ENCODE data around the gene KANSL2.
A peak's percentile ranks its signal among the peaks of the same experiment; 100 is the strongest.
"Not testable (repeated sequence)": the region's sequence is repeated elsewhere in the genome, so short reads cannot be mapped to it uniquely, and the experiment has no call there.

The KANSL2 gene, protein sequence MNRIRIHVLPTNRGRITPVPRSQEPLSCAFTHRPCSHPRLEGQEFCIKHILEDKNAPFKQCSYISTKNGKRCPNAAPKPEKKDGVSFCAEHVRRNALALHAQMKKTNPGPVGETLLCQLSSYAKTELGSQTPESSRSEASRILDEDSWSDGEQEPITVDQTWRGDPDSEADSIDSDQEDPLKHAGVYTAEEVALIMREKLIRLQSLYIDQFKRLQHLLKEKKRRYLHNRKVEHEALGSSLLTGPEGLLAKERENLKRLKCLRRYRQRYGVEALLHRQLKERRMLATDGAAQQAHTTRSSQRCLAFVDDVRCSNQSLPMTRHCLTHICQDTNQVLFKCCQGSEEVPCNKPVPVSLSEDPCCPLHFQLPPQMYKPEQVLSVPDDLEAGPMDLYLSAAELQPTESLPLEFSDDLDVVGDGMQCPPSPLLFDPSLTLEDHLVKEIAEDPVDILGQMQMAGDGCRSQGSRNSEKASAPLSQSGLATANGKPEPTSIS

GRCh38 chr12:48681710-48682532 lies at the start of gene KANSL2:
Gene KANSL2, minus strand, starts transcription at chr12:48682238. Its CDS starts 606 bp downstream, at chr12:48681632.
- DNase-seq (ENCODE audit: low read depth) = peak; percentile 96
- no peak for TF ChIP-seq CTCF (IDR thresholded peaks at IDR 0.05; ENCODE audit: low read depth, low read length, missing control alignments)
- H3K4me3 ChIP-seq (ENCODE audit: low read depth, low read length) = peak within 1 kb of the TSS; percentile 82

- DNase-seq (ENCODE audit: low read depth) = no peak
- no peak overlapping the region for H3K4me3 ChIP-seq (ENCODE audit: low read depth, low read length)
- no peak for TF ChIP-seq CTCF (IDR thresholded peaks at IDR 0.05; ENCODE audit: low read depth, low read length, missing control alignments)
These were observed 46.8 kb upstream of the KANSL2 start for GRCh38 chr12:48728807-48729206.

GRCh38 chr12:48720737-48721136 lies 38.7 kb upstream of the KANSL2 start:
- not testable (repeated sequence) for DNase-seq (ENCODE audit: low read depth); H3K4me3 ChIP-seq (ENCODE audit: low read depth, low read length)

DNA sequence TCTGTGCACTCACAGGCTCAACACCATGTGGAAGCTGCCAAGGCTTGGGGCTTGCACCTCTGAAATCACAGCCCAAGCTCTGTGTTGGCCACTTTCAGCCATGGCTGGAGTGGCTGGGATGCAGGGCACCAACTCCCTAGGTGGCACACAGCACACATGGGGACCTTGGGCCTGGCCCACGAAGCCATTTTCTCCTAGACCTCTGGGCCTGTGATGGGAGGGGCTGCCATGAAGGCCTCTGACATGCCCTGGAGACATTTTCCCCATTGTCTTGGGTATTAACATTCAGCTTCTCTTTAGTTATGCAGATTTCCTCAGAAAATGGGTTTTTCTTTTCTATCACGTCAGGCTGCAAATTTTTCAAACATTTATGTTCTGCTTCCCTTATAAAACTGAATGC lies 38.1 kb upstream of the KANSL2 start:
- not testable (repeated sequence) for DNase-seq (ENCODE audit: low read depth); H3K4me3 ChIP-seq (ENCODE audit: low read depth, low read length)

DNA sequence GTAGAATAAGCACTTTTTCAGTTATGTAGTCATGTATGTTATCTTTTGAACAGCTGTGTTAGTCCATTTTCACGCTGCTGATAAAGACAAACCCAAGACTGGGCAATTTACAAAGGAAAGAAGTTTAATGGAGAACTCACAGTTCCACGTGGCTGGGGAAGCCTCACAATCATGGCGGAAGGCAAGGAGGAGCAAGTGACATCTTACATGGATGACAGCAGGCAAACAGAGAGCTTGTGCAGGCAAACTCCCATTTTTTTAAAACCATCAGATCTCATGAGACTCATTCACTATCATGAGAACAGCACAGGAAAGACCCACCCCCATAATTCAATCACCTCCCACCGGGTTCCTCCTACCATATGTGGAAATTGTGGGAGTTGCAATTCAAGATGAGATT lies 37.0 kb upstream of the KANSL2 start:
- not testable (repeated sequence) for DNase-seq (ENCODE audit: low read depth); H3K4me3 ChIP-seq (ENCODE audit: low read depth, low read length)

DNA sequence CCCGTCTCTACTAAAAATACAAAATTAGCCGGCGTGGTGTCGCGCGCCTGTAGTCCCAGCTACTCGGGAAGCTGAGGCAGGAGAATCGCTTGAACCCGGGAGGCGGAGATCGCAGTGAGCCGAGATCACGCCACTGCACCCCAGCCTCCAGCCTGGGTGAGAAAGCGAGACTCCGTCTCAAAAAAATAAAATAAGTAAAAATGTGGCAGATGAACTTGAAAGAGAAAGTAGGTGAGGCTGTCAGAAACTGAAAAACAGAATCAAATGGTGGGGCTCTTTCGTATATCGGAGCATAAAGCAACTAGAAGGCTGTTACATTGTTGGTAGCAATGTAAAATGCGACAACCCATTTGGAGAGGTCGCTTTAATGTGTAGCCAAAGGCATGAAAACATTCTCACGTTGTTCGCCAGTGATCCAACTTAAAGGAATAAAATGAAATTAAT lies 35.2 kb upstream of the KANSL2 start:
- TF ChIP-seq CTCF (IDR thresholded peaks at IDR 0.05; ENCODE audit: low read depth, low read length, missing control alignments) = no peak
- DNase-seq (ENCODE audit: low read depth) = peak; percentile 39
- H3K4me3 ChIP-seq (ENCODE audit: low read depth, low read length) = peak overlapping the region; percentile 65

DNA sequence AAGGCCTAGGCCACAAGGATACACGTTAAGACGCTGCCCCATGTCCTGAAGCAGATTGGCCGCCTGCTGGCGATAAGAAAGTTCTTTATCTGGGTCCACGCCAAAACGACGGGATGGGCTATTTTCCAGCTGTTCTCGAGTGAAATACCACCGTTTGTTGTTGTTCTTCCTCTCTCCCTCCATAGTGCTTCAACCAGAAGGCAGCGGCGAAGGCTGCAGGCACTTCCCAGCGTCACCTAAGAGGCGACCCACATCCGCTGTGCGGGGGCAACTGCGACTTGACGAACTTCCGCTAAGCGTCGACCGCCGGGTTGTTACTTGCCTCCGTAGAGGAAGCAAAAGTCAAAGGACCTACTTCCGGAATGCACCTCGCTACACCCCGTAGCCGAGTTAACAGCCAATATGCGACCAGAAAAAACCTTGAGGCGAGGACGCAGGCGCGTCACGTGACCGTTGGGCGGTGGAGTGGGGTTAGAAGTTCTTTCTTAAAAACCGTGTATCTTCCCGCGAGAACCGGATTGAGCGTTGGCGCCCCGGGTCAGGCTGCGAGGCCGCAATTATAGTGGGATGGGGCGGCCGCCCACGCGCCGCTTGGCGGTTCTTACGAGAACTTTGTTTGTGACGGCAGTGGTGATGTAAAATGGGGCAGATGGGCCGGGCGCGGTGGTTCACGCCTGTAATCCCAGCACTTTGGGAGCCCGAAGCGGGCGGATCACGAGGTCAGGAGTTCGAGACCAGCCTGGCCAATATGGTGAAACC lies 34.6 kb upstream of the KANSL2 start, which contains the start of gene CCNT1:
TSS of gene CCNT1 (minus strand) at position 215 of the 759 bp plus-strand sequence. CDS start at position 183, 32 bp downstream.
- H3K4me3 ChIP-seq (ENCODE audit: low read depth, low read length) = peak within 1 kb of the TSS; percentile 65
- peak; percentile 15 for TF ChIP-seq CTCF (IDR thresholded peaks at IDR 0.05; ENCODE audit: low read depth, low read length, missing control alignments)
- DNase-seq (ENCODE audit: low read depth) = peak; percentile 100

GRCh38 chr12:48716168-48716492 lies 34.1 kb upstream of the KANSL2 start:
- no peak for DNase-seq (ENCODE audit: low read depth)
- peak overlapping the region; percentile 65 for H3K4me3 ChIP-seq (ENCODE audit: low read depth, low read length)
- TF ChIP-seq CTCF (IDR thresholded peaks at IDR 0.05; ENCODE audit: low read depth, low read length, missing control alignments) = no peak
